ENCODE results near the gene ABCD4. TPM values are rescaled to one million over a fixed set of nuclear protein-coding genes. Genes with fewer than 3 reads are reported as not detected.
A peak's percentile ranks its signal among the peaks of the same experiment; 100 is the strongest.

ABCD4 gene
- total RNA-seq, 2 experiments from 2014 or later, result 42.7 to 47.7 TPM

GRCh38 chr14:74326369-74327152 is 23.8 kb upstream of the ABCD4 start:
- POLR2A ChIA-PET, result no interaction called here
- H3K36me3 Mint-ChIP-seq, result no peaks in the 10 kb centered on the region
- peaks cover 5% of the 10 kb centered on the region for H3K27me3 Mint-ChIP-seq

GRCh38 chr14:74325446-74325845 is 22.7 kb upstream of the ABCD4 start:
- Mint-ChIP-seq H3K36me3 (no peaks in the 10 kb centered on the region), H3K4me3 (no peak overlapping the region), H3K27ac (no peak overlapping the region), H3K27me3 (peaks cover 9% of the 10 kb centered on the region), H3K9me3 (no peaks in the 10 kb centered on the region), H3K4me1 (ENCODE audit: low read depth) (no peaks in the 10 kb centered on the region)
- intact Hi-C loops (cut with micrococcal nuclease), result no loop called here
- ChIA-PET POLR2A (no interaction called here), CTCF (interaction anchor here (2.1 kb wide), 1 partner anchor 29 kb away, joined by 6 read pairs; no protein-coding TSS in a partner anchor)
- DNase-seq, result no peak

More at GRCh38 chr14:74326369-74327152, 23.8 kb upstream of the ABCD4 start:
- Mint-ChIP-seq H3K9me3 (no peaks in the 10 kb centered on the region), H3K27ac (no peak overlapping the region), H3K4me1 (ENCODE audit: low read depth) (no peaks in the 10 kb centered on the region), H3K4me3 (no peak overlapping the region)
- intact Hi-C loops (cut with micrococcal nuclease), result no loop called here
- CTCF ChIA-PET, result interaction anchor here (0.6 kb wide), 1 partner anchor 444 kb away, joined by 4 read pairs; no protein-coding TSS in a partner anchor
- no peak for DNase-seq

- H3K27me3 Mint-ChIP-seq, result peaks cover 9% of the 10 kb centered on the region
- H3K9me3 Mint-ChIP-seq, result no peaks in the 10 kb centered on the region
- intact Hi-C loops (cut with micrococcal nuclease), result no loop called here
- CTCF ChIA-PET, result interaction anchor here (0.9 to 2.1 kb wide), 3 partner anchors 16 to 28 kb away, joined by 3 to 6 read pairs (median 5); no protein-coding TSS in a partner anchor
- POLR2A ChIA-PET, result no interaction called here
- no peaks in the 10 kb centered on the region for H3K4me1 Mint-ChIP-seq (ENCODE audit: low read depth)
- no peaks in the 10 kb centered on the region for H3K36me3 Mint-ChIP-seq
- H3K4me3 Mint-ChIP-seq, result no peak overlapping the region
- DNase-seq, result no peak
- no peak overlapping the region for H3K27ac Mint-ChIP-seq
Observed at GRCh38 chr14:74324931-74325361, 22.2 kb upstream of the ABCD4 start.

GRCh38 chr14:74314576-74314975 is 11.8 kb upstream of the ABCD4 start:
- POLR2A ChIA-PET, result interaction anchor here (0.6 kb wide), 1 partner anchor 9 kb away, joined by 3 read pairs; no protein-coding TSS in a partner anchor
- Mint-ChIP-seq H3K36me3 (no peaks in the 10 kb centered on the region), H3K27me3 (no peaks in the 10 kb centered on the region), H3K9me3 (no peaks in the 10 kb centered on the region), H3K4me1 (ENCODE audit: low read depth) (no peaks in the 10 kb centered on the region), H3K27ac (no peak overlapping the region), H3K4me3 (no peak overlapping the region)
- no peak for DNase-seq
- CTCF ChIA-PET, result no interaction called here
- intact Hi-C loops (cut with micrococcal nuclease), result no loop called here

GRCh38 chr14:74313601-74314000 is 10.9 kb upstream of the ABCD4 start:
- no peaks in the 10 kb centered on the region for H3K27me3 Mint-ChIP-seq
- no peaks in the 10 kb centered on the region for H3K36me3 Mint-ChIP-seq
- no peak overlapping the region for H3K4me3 Mint-ChIP-seq
- no peak for DNase-seq
- no peaks in the 10 kb centered on the region for H3K4me1 Mint-ChIP-seq (ENCODE audit: low read depth)
- H3K27ac Mint-ChIP-seq, result no peak overlapping the region
- ChIA-PET POLR2A (no interaction called here), CTCF (interaction anchor here (1.1 kb wide), 2 partner anchors 10 to 11 kb away, joined by 3 read pairs; partner anchors contain the start of gene ABCD4)
- intact Hi-C loops (cut with micrococcal nuclease), result no loop called here
- H3K9me3 Mint-ChIP-seq, result no peaks in the 10 kb centered on the region

- Mint-ChIP-seq H3K4me3 (no peak overlapping the region), H3K27me3 (no peaks in the 10 kb centered on the region), H3K4me1 (ENCODE audit: low read depth) (no peaks in the 10 kb centered on the region), H3K9me3 (no peaks in the 10 kb centered on the region), H3K36me3 (no peaks in the 10 kb centered on the region), H3K27ac (no peak overlapping the region)
- DNase-seq, result no peak
- POLR2A ChIA-PET, result no interaction called here
- intact Hi-C loops (cut with micrococcal nuclease), result no loop called here
- CTCF ChIA-PET, result no interaction called here
Observed at GRCh38 chr14:74312161-74312560, 9.4 kb upstream of the ABCD4 start.

- intact Hi-C loops (cut with micrococcal nuclease), result loop anchor here (10.0 kb wide), 1 partner anchor 1255 kb away; the partner anchor contains the start of gene RBM25
- H3K36me3 Mint-ChIP-seq, result no peaks in the 10 kb centered on the region
- no peaks in the 10 kb centered on the region for H3K4me1 Mint-ChIP-seq (ENCODE audit: low read depth)
- ChIA-PET POLR2A (interaction anchor here (0.6 kb wide), 1 partner anchor 1319 kb away, joined by 6 read pairs; no protein-coding TSS in a partner anchor), CTCF (interaction anchor here (0.8 to 0.9 kb wide), 2 partner anchors 15 to 387 kb away, joined by 3 read pairs; no protein-coding TSS in a partner anchor)
- no peaks in the 10 kb centered on the region for H3K9me3 Mint-ChIP-seq
- H3K27ac Mint-ChIP-seq, result no peak overlapping the region
- no peak for DNase-seq
- no peaks in the 10 kb centered on the region for H3K27me3 Mint-ChIP-seq
- no peak overlapping the region for H3K4me3 Mint-ChIP-seq
Observed at GRCh38 chr14:74309125-74310022, 6.6 kb upstream of the ABCD4 start.

- ChIA-PET CTCF (interaction anchor here (0.8 to 0.9 kb wide), 2 partner anchors 16 to 388 kb away, joined by 3 read pairs; no protein-coding TSS in a partner anchor), POLR2A (interaction anchor here (0.6 kb wide), 1 partner anchor 1319 kb away, joined by 6 read pairs; no protein-coding TSS in a partner anchor)
- H3K27me3 Mint-ChIP-seq, result no peaks in the 10 kb centered on the region
- H3K4me1 Mint-ChIP-seq (ENCODE audit: low read depth), result no peaks in the 10 kb centered on the region
- no peaks in the 10 kb centered on the region for H3K9me3 Mint-ChIP-seq
- DNase-seq, result no peak
- H3K27ac Mint-ChIP-seq, result no peak overlapping the region
- H3K4me3 Mint-ChIP-seq, result no peak overlapping the region
- no peaks in the 10 kb centered on the region for H3K36me3 Mint-ChIP-seq
- intact Hi-C loops (cut with micrococcal nuclease), result loop anchor here (10.0 kb wide), 1 partner anchor 1254 kb away; the partner anchor contains the start of gene RBM25
Observed at GRCh38 chr14:74308695-74309094, 6.0 kb upstream of the ABCD4 start.

GRCh38 chr14:74302152-74302628 is 544 bp downstream of the ABCD4 start:
- Mint-ChIP-seq H3K4me3 (peak overlapping the region; percentile 100), H3K36me3 (peaks cover 8% of the 10 kb centered on the region), H3K27ac (peak overlapping the region; percentile 94), H3K4me1 (ENCODE audit: low read depth) (peaks cover 35% of the 10 kb centered on the region), H3K27me3 (no peaks in the 10 kb centered on the region), H3K9me3 (no peaks in the 10 kb centered on the region)
- ChIA-PET CTCF (interaction anchor here (1.0 to 1.3 kb wide), 2 partner anchors 11 to 36 kb away, joined by 3 read pairs; no protein-coding TSS in a partner anchor), POLR2A (interaction anchor here (1.1 kb wide), 1 partner anchor 8 kb away, joined by 3 read pairs; no protein-coding TSS in a partner anchor)
- intact Hi-C loops (cut with micrococcal nuclease), result loop anchor here (2.0 to 10.0 kb wide), 3 partner anchors 191 to 1247 kb away; partner anchors contain the start of genes ISCA2, NPC2, RBM25 and YLPM1
- peak; percentile 20 for DNase-seq

GRCh38 chr14:74301594-74302151 is 1.1 kb downstream of the ABCD4 start:
- peak overlapping the region; percentile 94 for H3K27ac Mint-ChIP-seq
- no peaks in the 10 kb centered on the region for H3K9me3 Mint-ChIP-seq
- peaks cover 35% of the 10 kb centered on the region for H3K4me1 Mint-ChIP-seq (ENCODE audit: low read depth)
- ChIA-PET POLR2A (no interaction called here), CTCF (interaction anchor here (1.3 kb wide), 1 partner anchor 11 kb away, joined by 3 read pairs; no protein-coding TSS in a partner anchor)
- no peaks in the 10 kb centered on the region for H3K27me3 Mint-ChIP-seq
- no peak for DNase-seq
- peak overlapping the region; percentile 100 for H3K4me3 Mint-ChIP-seq
- intact Hi-C loops (cut with micrococcal nuclease), result loop anchor here (2.0 to 10.0 kb wide), 3 partner anchors 191 to 1247 kb away; partner anchors contain the start of genes ISCA2, NPC2, RBM25 and YLPM1
- peaks cover 8% of the 10 kb centered on the region for H3K36me3 Mint-ChIP-seq

- no peak overlapping the region for H3K4me3 Mint-ChIP-seq
- DNase-seq, result peak; percentile 41
Observed at GRCh38 chr14:74299061-74299545, 3.6 kb downstream of the ABCD4 start.

More at GRCh38 chr14:74299061-74299545, 3.6 kb downstream of the ABCD4 start:
- H3K36me3 Mint-ChIP-seq, result peaks cover 8% of the 10 kb centered on the region
- no peaks in the 10 kb centered on the region for H3K9me3 Mint-ChIP-seq
- ChIA-PET CTCF (no interaction called here), POLR2A (no interaction called here)
- H3K27ac Mint-ChIP-seq, result peak overlapping the region; percentile 75
- intact Hi-C loops (cut with micrococcal nuclease), result no loop called here
- H3K27me3 Mint-ChIP-seq, result no peaks in the 10 kb centered on the region
- peaks cover 35% of the 10 kb centered on the region for H3K4me1 Mint-ChIP-seq (ENCODE audit: low read depth)

All from activated CD4-positive, alpha-beta memory T cell treated with anti-CD3 and anti-CD28 coated beads for 36 hours (primary cell).